SK-N-SH (cell line): Measurements from ENCODE around the gene GKN1. TPM values are rescaled to one million over a fixed set of nuclear protein-coding genes. Genes with fewer than 3 reads are reported as not detected.
A peak's percentile ranks its signal among the peaks of the same experiment; 100 is the strongest.

Experiments used
- CTCF ChIA-PET: fragments of 300-600, 350-600 bp; formaldehyde crosslinking; extraction: SDS; loops from one replicate; lab custom pipeline; 2021; lab: Yijun Ruan, JAX
- POLR2A ChIA-PET: fragments of 350-600 bp; sonication (Branson Sonifier 250); formaldehyde crosslinking; extraction: SDS; loops from one replicate; lab custom pipeline; 2020; ENCODE audit warnings: antibody characterized with exemption, inconsistent platforms; lab: Yijun Ruan, JAX
- DNase-seq: peaks from one replicate; pipeline ENCODE4 v3.0.0; 2012
- H2AFZ ChIP-seq: fragments of 200-600 bp; sonication (generic); 2 replicates; pipeline ENCODE4 v1.8.1; 2016; ENCODE audit warnings: antibody characterized with exemption, mild to moderate bottlenecking, low read depth
- H3F3A ChIP-seq: fragments of 200-600 bp; sonication (generic); replicated peaks from 2 replicates; pipeline ENCODE3; 2016; ENCODE audit warnings: antibody characterized with exemption, mild to moderate bottlenecking; ENCODE audit not compliant: insufficient read depth
- H3K27ac ChIP-seq, 2 experiments: fragments of 200-500 bp in 1 of 2; fragments of 200-600 bp in 1 of 2; sonication (Bioruptor generic) in 1 of 2; sonication (generic), shearing (Covaris generic) in 1 of 2; 2 replicates each; pipeline versions ENCODE4 v1.5.1 to v1.6.1; 2014 to 2016; ENCODE audit warnings: low read depth in 2 of 2, inconsistent platforms in 1 of 2, low read length in 1 of 2, mild to moderate bottlenecking in 1 of 2, mixed read lengths in 1 of 2
- H3K27me3 ChIP-seq: fragments of 200-600 bp; sonication (generic), shearing (Covaris generic); 2 replicates; pipeline ENCODE4 v1.6.1; 2016; ENCODE audit warnings: mixed run types; ENCODE audit not compliant: insufficient read depth
- H3K36me3 ChIP-seq, 2 experiments: fragments of 200-500 bp in 1 of 2; fragments of 200-600 bp in 1 of 2; sonication (Bioruptor generic) in 1 of 2; sonication (generic) in 1 of 2; replicated peaks in 1 of 2; 2 replicates each; pipeline versions ENCODE3 to v1.5.1; 2014 to 2016; ENCODE audit warnings: low read length in 1 of 2, mild to moderate bottlenecking in 1 of 2; ENCODE audit not compliant: insufficient read depth in 2 of 2, control insufficient read depth in 1 of 2
- H3K4me1 ChIP-seq, 2 experiments: fragments of 200-500 bp in 1 of 2; fragments of 200-600 bp in 1 of 2; sonication (Bioruptor generic) in 1 of 2; sonication (generic), shearing (Covaris generic) in 1 of 2; 2 replicates each; pipeline versions ENCODE4 v1.5.1 to v1.6.1; 2014 to 2016; ENCODE audit warnings: low read depth in 1 of 2, low read length in 1 of 2, mixed run types in 1 of 2; ENCODE audit not compliant: insufficient read depth in 2 of 2, control insufficient read depth in 1 of 2
- H3K4me2 ChIP-seq: fragments of 200-600 bp; sonication (generic), shearing (Covaris generic); 2 replicates; pipeline ENCODE4 v1.6.1; 2017; ENCODE audit warnings: mixed run types
- H3K4me3 ChIP-seq, 2 experiments: fragments of 200-500 bp in 1 of 2; fragments of 200-600 bp in 1 of 2; sonication (Bioruptor generic) in 1 of 2; sonication (generic), shearing (Covaris generic) in 1 of 2; 2 replicates each; pipeline versions ENCODE4 v1.5.1 to v1.8.1; 2014 to 2016; ENCODE audit warnings: low read depth in 2 of 2, inconsistent platforms in 1 of 2, low read length in 1 of 2, mild to moderate bottlenecking in 1 of 2, mixed read lengths in 1 of 2, moderate library complexity in 1 of 2
- H3K79me2 ChIP-seq: fragments of 200-600 bp; sonication (generic); 2 replicates; pipeline ENCODE4 v1.8.1; 2017; ENCODE audit warnings: mild to moderate bottlenecking; ENCODE audit not compliant: insufficient read depth
- H3K9ac ChIP-seq: fragments of 200-600 bp; sonication (generic); 2 replicates; pipeline ENCODE4 v1.6.1; 2017; ENCODE audit warnings: mixed run types
- H3K9me2 ChIP-seq: fragments of 200-600 bp; sonication (generic); 2 replicates; pipeline ENCODE4 v1.6.1; 2017; ENCODE audit warnings: mixed run types
- H3K9me3 ChIP-seq: fragments of 200-600 bp; sonication (generic); 2 replicates; pipeline ENCODE4 v1.6.1; 2017; ENCODE audit warnings: mixed run types, mild to moderate bottlenecking, moderate library complexity
- H4K20me1 ChIP-seq: fragments of 200-600 bp; sonication (generic); 2 replicates; pipeline ENCODE4 v1.6.1; 2017; ENCODE audit warnings: mild to moderate bottlenecking, mixed run types; ENCODE audit not compliant: insufficient read depth
- CTCF ChIP-seq: fragments of 200-600 bp; sonication (generic); IDR thresholded peaks from 2 replicates; pipeline ENCODE4 v1.6.1; 2017; ENCODE audit warnings: antibody characterized with exemption, mild to moderate bottlenecking, moderate library complexity
- RAD21 ChIP-seq: IDR thresholded peaks from 2 replicates; pipeline ENCODE4 v1.6.1; 2012; ENCODE audit warnings: mild to moderate bottlenecking, low read length
- RCOR1 ChIP-seq: fragments of 150-350 bp; IDR thresholded peaks from 2 replicates; pipeline ENCODE4 v1.6.1; 2017; ENCODE audit warnings: antibody characterized with exemption, low read length
- REST ChIP-seq: IDR thresholded peaks from 2 replicates; pipeline ENCODE4 v1.6.1; 2012; ENCODE audit warnings: mild to moderate bottlenecking, low read depth, low read length, moderate library complexity
- WGBS: methylation state at CpG from one replicate; pipeline ENCODE4 v1.1.6; 2017; ENCODE audit warnings: low lambda C conversion rate; 5-methylcytosine and 5-hydroxymethylcytosine counted together
- polyA plus RNA-seq, 3 experiments: library from polyadenylated mRNA; depleted of rRNA; stranded (reverse); fragments of >200 nt; gene quantifications; 2 replicates each; pipeline ENCODE4 v1.2.3, GENCODE V29; 2012

Gene GKN1
- polyA plus RNA-seq, 1 of the 3 experiments (the other 2 are of a cell fraction), result not detected

- peak overlapping the region; percentile 85 to 98 for H3K4me3 ChIP-seq
- peaks cover 62% of the 10 kb centered on the region for H3K79me2 ChIP-seq
- TF ChIP-seq CTCF (peak; percentile 24; the same call in 1 of the 2 replicates), RCOR1 (no peak)
- peaks cover 22 to 42% of the 10 kb centered on the region in 2 experiments for H3K4me1 ChIP-seq
- no peak overlapping the region for H2AFZ ChIP-seq
- under 1% methylated on average over 20 of the region's 20 CpGs for WGBS
- peak; percentile 47 for DNase-seq
- H3K9ac ChIP-seq, result peak overlapping the region; percentile 98
- peak overlapping the region; percentile 82 for H3K4me2 ChIP-seq
- H3K36me3 ChIP-seq, result peaks cover 3 to 31% of the 10 kb centered on the region in 2 experiments
- POLR2A ChIA-PET, result interaction anchor here (0.6 to 0.7 kb wide), 2 partner anchors 94 to 164 kb away, joined by 3 to 7 read pairs; no protein-coding TSS in a partner anchor
- peaks cover 38% of the 10 kb centered on the region for H4K20me1 ChIP-seq
- peak overlapping the region; percentile 89 to 92 for H3K27ac ChIP-seq
- peaks cover 18% of the 10 kb centered on the region for H3F3A ChIP-seq
- CTCF ChIA-PET, result interaction anchor here (0.6 to 6.3 kb wide), 11 partner anchors 13 to 292 kb away, joined by 3 to 107 read pairs (median 3); no protein-coding TSS in a partner anchor
- H3K27me3 ChIP-seq, result no peaks in the 10 kb centered on the region
- no peaks in the 10 kb centered on the region for H3K9me3 ChIP-seq
- no peaks in the 10 kb centered on the region for H3K9me2 ChIP-seq
Observed at GRCh38 chr2:69013840-69014821, 39.7 kb downstream of the GKN1 start.

- peaks cover 91% of the 10 kb centered on the region for H3K79me2 ChIP-seq
- DNase-seq, result no peak
- H3K27me3 ChIP-seq, result no peaks in the 10 kb centered on the region
- ChIA-PET CTCF (interaction anchor here (1.2 to 2.0 kb wide), 3 partner anchors 10 to 17 kb away, joined by 4 to 5 read pairs (median 5); no protein-coding TSS in a partner anchor), POLR2A (no interaction called here)
- no peaks in the 10 kb centered on the region for H3K9me2 ChIP-seq
- peak overlapping the region; percentile 30 to 50; a peak in 3 of 4 replicates for H3K27ac ChIP-seq
- H4K20me1 ChIP-seq, result peaks cover 67% of the 10 kb centered on the region
- peaks cover 33 to 64% of the 10 kb centered on the region in 2 experiments for H3K4me1 ChIP-seq
- H3K9me3 ChIP-seq, result no peaks in the 10 kb centered on the region
- WGBS, result 68% methylated on average over 5 of the region's 5 CpGs
- peak overlapping the region in 1 of 2 experiments; percentile 85; a peak in 1 of 4 replicates for H3K4me3 ChIP-seq
- no peak overlapping the region for H3K9ac ChIP-seq
- H3F3A ChIP-seq, result peaks cover 18% of the 10 kb centered on the region
- H2AFZ ChIP-seq, result no peak overlapping the region
- H3K4me2 ChIP-seq, result peak overlapping the region; percentile 82
- TF ChIP-seq REST, result peak; percentile 91
- no peak for TF ChIP-seq RAD21
- H3K36me3 ChIP-seq, result peaks cover 3 to 43% of the 10 kb centered on the region in 2 experiments
Observed at GRCh38 chr2:69017080-69017479, 42.6 kb downstream of the GKN1 start.
